Trophoblast cell (in vitro differentiated cells and primary cell): ENCODE results near the gene SAMD4B.
"Not testable (repeated sequence)": the region's sequence is repeated elsewhere in the genome, so short reads cannot be mapped to it uniquely, and the experiment has no call there.

ENCODE experiments used
- DNase-seq, 2 donors: peaks; one replicate each; pipeline ENCODE4 v3.0.0-alpha.2; 2016
- H2AFZ ChIP-seq: 2 replicates; pipeline ENCODE4 v1.6.1; 2013; ENCODE audit warnings: low read length, moderate library complexity, mild to moderate bottlenecking; ENCODE audit not compliant: insufficient read depth, poor library complexity
- H2AK5ac ChIP-seq: 2 replicates; pipeline ENCODE4 v1.6.1; 2013; ENCODE audit warnings: mild to moderate bottlenecking, low read length
- H2BK120ac ChIP-seq: 2 replicates; pipeline ENCODE4 v1.6.1; 2013; ENCODE audit warnings: low read length, mild to moderate bottlenecking, moderate library complexity; ENCODE audit not compliant: insufficient read depth, poor library complexity
- H2BK12ac ChIP-seq: 2 replicates; pipeline ENCODE4 v1.6.1; 2013; ENCODE audit warnings: mild to moderate bottlenecking, low read length, moderate library complexity
- H2BK5ac ChIP-seq: 2 replicates; pipeline ENCODE4 v1.6.1; 2013; ENCODE audit warnings: low read length, low read depth, moderate library complexity, mild to moderate bottlenecking; ENCODE audit not compliant: poor library complexity
- H3K14ac ChIP-seq: 2 replicates; pipeline ENCODE4 v1.6.1; 2013; ENCODE audit warnings: mild to moderate bottlenecking, low read length
- H3K18ac ChIP-seq: 2 replicates; pipeline ENCODE4 v1.6.1; 2013; ENCODE audit warnings: mild to moderate bottlenecking, low read length
- H3K23ac ChIP-seq: 2 replicates; pipeline ENCODE4 v1.6.1; 2013; ENCODE audit warnings: low read length
- H3K27ac ChIP-seq: 2 replicates; pipeline ENCODE4 v1.5.1; 2013; ENCODE audit warnings: low read depth, mild to moderate bottlenecking, inconsistent platforms, low read length, moderate library complexity
- H3K27me3 ChIP-seq: 2 replicates; pipeline ENCODE4 v1.6.1; 2013; ENCODE audit warnings: inconsistent platforms, mild to moderate bottlenecking, low read length, moderate library complexity; ENCODE audit not compliant: insufficient read depth
- H3K36me3 ChIP-seq, 2 experiments: 1 replicate in 1 of 2; 2 replicates in 1 of 2; pipeline ENCODE4 v1.6.1; 2013; ENCODE audit warnings: low read length in 2 of 2, mild to moderate bottlenecking in 2 of 2, moderate library complexity in 1 of 2; ENCODE audit not compliant: insufficient read depth in 2 of 2, control insufficient read depth in 1 of 2
- H3K4ac ChIP-seq: 2 replicates; pipeline ENCODE4 v1.6.1; 2013; ENCODE audit warnings: low read depth, mild to moderate bottlenecking, low read length, moderate library complexity
- H3K4me1 ChIP-seq, 2 experiments: 1 replicate in 1 of 2; 2 replicates in 1 of 2; pipeline ENCODE4 v1.6.1; 2013; ENCODE audit warnings: low read length in 2 of 2, mild to moderate bottlenecking in 2 of 2, moderate library complexity in 1 of 2; ENCODE audit not compliant: insufficient read depth in 2 of 2, control insufficient read depth in 1 of 2
- H3K4me2 ChIP-seq: 2 replicates; pipeline ENCODE4 v1.6.1; 2013; ENCODE audit warnings: inconsistent platforms, mild to moderate bottlenecking, low read length, moderate library complexity
- H3K4me3 ChIP-seq: 2 replicates; pipeline ENCODE4 v1.5.1; 2013; ENCODE audit warnings: mild to moderate bottlenecking, low read depth, low read length, inconsistent platforms
- H3K79me1 ChIP-seq: one replicate; pipeline ENCODE4 v1.6.1; 2013; ENCODE audit warnings: low read length
- H3K79me2 ChIP-seq: 2 replicates; pipeline ENCODE4 v1.6.1; 2013; ENCODE audit warnings: low read length, mild to moderate bottlenecking; ENCODE audit not compliant: control insufficient read depth, insufficient read depth, poor library complexity
- H3K9ac ChIP-seq: 2 replicates; pipeline ENCODE4 v1.6.1; 2013; ENCODE audit warnings: mild to moderate bottlenecking, low read length
- H3K9me3 ChIP-seq: 2 replicates; pipeline ENCODE4 v1.6.1; 2013; ENCODE audit warnings: low read depth, mild to moderate bottlenecking, control low read depth, inconsistent platforms, low read length; ENCODE audit not compliant: insufficient read depth
- H4K12ac ChIP-seq: 2 replicates; pipeline ENCODE4 v1.6.1; 2013; ENCODE audit warnings: low read depth, mild to moderate bottlenecking, low read length, moderate library complexity
- H4K8ac ChIP-seq: 2 replicates; pipeline ENCODE4 v1.6.1; 2013; ENCODE audit warnings: low read depth, mild to moderate bottlenecking, low read length, moderate library complexity
- H4K91ac ChIP-seq: one replicate; pipeline ENCODE4 v1.6.1; 2013; ENCODE audit warnings: low read depth, mild to moderate bottlenecking, low read length, moderate library complexity
- WGBS: extraction: QIAGEN DNeasy Blood & Tissue Kit; methylation state at CpG from one replicate; pipeline ENCODE4 v1.1.7; 2013; ENCODE audit warnings: missing lambda C conversion rate; ENCODE audit not compliant: insufficient read length, insufficient coverage; ENCODE audit errors: extremely low coverage; 5-methylcytosine and 5-hydroxymethylcytosine counted together

Gene SAMD4B

DNA sequence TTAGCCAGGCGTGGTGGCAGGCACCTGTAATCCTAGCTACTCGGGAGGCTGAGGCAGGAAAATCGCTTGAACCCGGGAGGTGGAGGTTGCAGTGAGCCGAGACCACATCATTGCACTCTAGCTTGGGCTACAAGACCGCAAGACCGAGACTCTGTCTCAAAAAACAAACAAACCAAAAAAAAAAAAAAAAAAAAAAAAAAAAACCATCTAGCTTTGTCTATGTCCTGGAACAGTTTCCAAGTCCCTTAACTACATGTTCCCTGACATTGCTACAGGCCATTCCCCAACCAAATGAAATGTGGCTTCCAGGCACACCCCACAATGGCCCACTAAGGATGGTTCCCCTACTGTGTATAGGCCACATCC is 32.9 kb upstream of the SAMD4B start:
- H3K4ac ChIP-seq, H2AFZ ChIP-seq, DNase-seq, H4K91ac ChIP-seq, H2BK120ac ChIP-seq, H3K9ac ChIP-seq, H3K4me3 ChIP-seq, H3K14ac ChIP-seq, H3K79me1 ChIP-seq, H3K4me2 ChIP-seq, H3K18ac ChIP-seq, H3K9me3 ChIP-seq, H2BK5ac ChIP-seq, H3K27ac ChIP-seq, H4K8ac ChIP-seq, H2AK5ac ChIP-seq, H2BK12ac ChIP-seq, H3K23ac ChIP-seq, H3K79me2 ChIP-seq, H4K12ac ChIP-seq, H3K36me3 ChIP-seq: not testable (repeated sequence)
- peaks cover 17 to 25% of the 10 kb centered on the region in 2 experiments for H3K4me1 ChIP-seq
- peaks cover 11% of the 10 kb centered on the region for H3K27me3 ChIP-seq
- no CpG with 5 or more reads among the region's 7 CpGs for WGBS

DNA sequence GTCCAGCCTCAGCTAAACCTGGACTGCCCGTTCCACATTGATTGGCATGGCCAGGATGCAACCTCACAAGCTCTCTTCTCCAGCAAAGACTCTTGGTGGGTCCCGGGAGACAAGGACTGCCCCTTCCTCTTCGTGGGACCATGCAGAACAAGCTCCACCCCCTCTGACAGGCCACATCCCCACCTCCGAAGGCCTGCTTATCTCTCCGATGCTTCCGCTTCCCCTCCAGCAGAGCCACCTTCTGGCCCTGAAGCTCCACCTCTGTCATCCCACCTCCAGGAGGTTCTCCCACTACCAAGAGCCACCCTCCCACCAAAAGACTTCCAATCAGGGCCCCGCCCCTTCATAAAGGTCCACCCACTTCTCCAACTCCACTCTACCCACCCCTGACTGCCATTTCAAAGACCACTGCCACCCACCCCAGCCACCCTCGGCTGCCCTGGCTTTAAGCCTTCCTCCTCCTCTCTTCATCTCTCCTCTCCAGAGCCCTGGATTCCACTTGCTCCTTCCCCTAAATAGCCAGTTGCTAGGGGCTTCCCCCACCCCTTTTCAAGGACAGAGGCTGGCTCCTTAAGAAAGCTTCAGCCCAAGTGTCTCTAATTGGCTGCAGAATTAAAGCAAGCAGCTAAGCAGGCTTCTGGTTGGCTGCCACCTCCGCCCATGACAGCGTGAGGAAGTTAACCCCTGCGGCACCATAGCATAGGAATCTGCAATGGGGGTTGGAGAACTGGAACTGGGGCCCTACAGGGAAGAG is 31.5 kb upstream of the SAMD4B start:
- no peak overlapping the region for H4K91ac ChIP-seq
- no peak overlapping the region for H2AFZ ChIP-seq

DNA sequence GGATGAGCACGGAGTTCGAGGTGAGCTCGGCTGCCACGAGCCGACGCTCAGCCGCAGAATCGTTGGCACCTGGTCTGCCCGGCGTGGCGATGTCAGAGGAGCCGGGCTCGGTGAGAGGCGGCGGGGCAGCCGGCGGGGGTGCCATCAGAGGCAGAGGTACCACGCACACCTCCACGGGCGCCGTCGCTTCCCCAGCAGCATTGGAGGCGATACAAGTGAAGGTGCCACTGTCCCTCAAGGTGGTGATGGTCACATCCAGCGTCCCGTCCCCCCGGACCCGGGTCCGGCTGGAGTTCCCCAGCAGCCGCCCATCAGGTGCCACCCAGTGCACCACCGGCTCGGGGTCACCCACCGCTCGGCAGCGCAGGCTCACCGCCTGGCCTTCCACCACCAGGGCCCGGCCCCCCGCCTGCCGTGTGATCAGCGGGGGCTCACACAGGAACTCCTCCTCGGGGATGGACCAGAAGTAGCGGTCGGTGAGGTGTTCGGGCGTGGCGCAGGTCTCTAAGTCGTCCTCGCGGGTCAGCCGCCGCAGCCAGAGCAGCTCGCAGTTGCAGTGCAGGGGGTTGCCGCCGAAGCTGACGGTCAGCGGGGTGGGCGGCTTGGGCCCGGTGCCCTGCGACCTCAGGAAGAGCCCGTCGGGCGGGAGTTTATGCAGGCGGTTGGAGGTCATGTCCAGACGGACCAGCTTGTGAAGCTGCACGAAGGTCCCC is 28.0 kb upstream of the SAMD4B start:
- no peaks in the 10 kb centered on the region for H3K36me3 ChIP-seq
- no peak overlapping the region for H3K4me2 ChIP-seq
- H2BK120ac ChIP-seq, result no peak overlapping the region
- no peaks in the 10 kb centered on the region for H3K27me3 ChIP-seq
- no peak overlapping the region for H2AFZ ChIP-seq
- H3K23ac ChIP-seq, result no peak overlapping the region
- H3K4me3 ChIP-seq, result no peak overlapping the region
- no peak overlapping the region for H3K18ac ChIP-seq
- H2AK5ac ChIP-seq, result no peak overlapping the region
- no peaks in the 10 kb centered on the region for H3K79me2 ChIP-seq
- DNase-seq, result no peak
- H3K14ac ChIP-seq, result no peak overlapping the region
- no peak overlapping the region for H4K91ac ChIP-seq
- no peak overlapping the region for H3K27ac ChIP-seq
- H3K4me1 ChIP-seq, result no peaks in the 10 kb centered on the region
- H3K9ac ChIP-seq, result no peak overlapping the region
- H2BK5ac ChIP-seq, result no peak overlapping the region
- H3K4ac ChIP-seq, result no peak overlapping the region
- no peaks in the 10 kb centered on the region for H3K79me1 ChIP-seq
- H4K8ac ChIP-seq, result no peak overlapping the region
- peaks cover 2% of the 10 kb centered on the region for H3K9me3 ChIP-seq
- no peak overlapping the region for H4K12ac ChIP-seq
- no CpG with 5 or more reads among the region's 64 CpGs for WGBS
- H2BK12ac ChIP-seq, result no peak overlapping the region

More for the DNA sequence above, 31.5 kb upstream of the SAMD4B start:
- Histone ChIP-seq H3K9me3 (peaks cover 9% of the 10 kb centered on the region), H3K27ac (no peak overlapping the region), H3K4me1 (peaks cover 12 to 17% of the 10 kb centered on the region in 2 experiments), H3K23ac (no peak overlapping the region), H2BK5ac (no peak overlapping the region), H3K4me2 (no peak overlapping the region), H3K36me3 (no peaks in the 10 kb centered on the region), H3K4ac (no peak overlapping the region), H3K27me3 (peaks cover 11% of the 10 kb centered on the region), H3K79me2 (no peaks in the 10 kb centered on the region), H2AK5ac (no peak overlapping the region), H3K79me1 (peaks cover 4% of the 10 kb centered on the region), H3K18ac (no peak overlapping the region), H2BK12ac (no peak overlapping the region), H3K14ac (no peak overlapping the region), H4K12ac (no peak overlapping the region), H4K8ac (no peak overlapping the region), H3K9ac (no peak overlapping the region), H3K4me3 (no peak overlapping the region), H2BK120ac (no peak overlapping the region)
- no peak for DNase-seq
- no CpG with 5 or more reads among the region's 11 CpGs for WGBS

DNA sequence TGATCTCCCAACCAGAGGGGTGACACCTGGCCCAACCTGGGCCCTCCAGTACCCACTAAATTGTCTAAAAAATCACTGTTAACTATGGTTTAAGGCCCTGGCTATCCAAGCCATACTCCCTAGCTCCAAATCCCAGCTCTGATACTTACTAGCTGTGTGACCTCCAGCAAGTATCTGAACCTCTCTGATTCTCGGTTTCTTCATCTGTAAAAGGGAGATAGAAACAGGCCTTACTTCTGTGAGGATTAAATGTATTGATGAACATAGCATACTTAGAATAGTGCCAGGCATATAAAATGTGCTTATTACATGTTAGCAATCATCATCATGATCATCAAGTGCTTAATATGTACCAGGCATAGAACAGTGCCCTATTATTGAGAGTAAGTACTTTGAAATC is 26.3 kb upstream of the SAMD4B start:
- no peak overlapping the region for H2BK120ac ChIP-seq
- no peak for DNase-seq
- no peaks in the 10 kb centered on the region for H3K79me2 ChIP-seq
- H2BK12ac ChIP-seq, result no peak overlapping the region
- WGBS, result no CpG with 5 or more reads among the region's 1 CpG
- H3K27me3 ChIP-seq, result peaks cover 12% of the 10 kb centered on the region
- H4K91ac ChIP-seq, result no peak overlapping the region
- no peak overlapping the region for H3K23ac ChIP-seq
- H3K79me1 ChIP-seq, result no peaks in the 10 kb centered on the region
- H3K36me3 ChIP-seq, result no peaks in the 10 kb centered on the region
- no peak overlapping the region for H2AFZ ChIP-seq
- no peak overlapping the region for H3K14ac ChIP-seq
- H2AK5ac ChIP-seq, result no peak overlapping the region
- no peak overlapping the region for H3K18ac ChIP-seq
- no peak overlapping the region for H4K12ac ChIP-seq
- H3K4me2 ChIP-seq, result no peak overlapping the region
- no peak overlapping the region for H3K27ac ChIP-seq
- peaks cover 6% of the 10 kb centered on the region in 2 experiments for H3K4me1 ChIP-seq
- H3K4ac ChIP-seq, result no peak overlapping the region
- H3K9me3 ChIP-seq, result peaks cover 6% of the 10 kb centered on the region
- no peak overlapping the region for H3K4me3 ChIP-seq
- H2BK5ac ChIP-seq, result no peak overlapping the region
- H3K9ac ChIP-seq, result no peak overlapping the region
- H4K8ac ChIP-seq, result no peak overlapping the region
